GM21529 (cell line): ENCODE results near the gene SUMO3.

ENCODE experiments used
- ATAC-seq: cut with Tn5 transposase; IDR thresholded peaks from one replicate; pipeline ENCODE4 v1.9.1; 2021; ENCODE audit not compliant: unreplicated experiment

Gene SUMO3

DNA sequence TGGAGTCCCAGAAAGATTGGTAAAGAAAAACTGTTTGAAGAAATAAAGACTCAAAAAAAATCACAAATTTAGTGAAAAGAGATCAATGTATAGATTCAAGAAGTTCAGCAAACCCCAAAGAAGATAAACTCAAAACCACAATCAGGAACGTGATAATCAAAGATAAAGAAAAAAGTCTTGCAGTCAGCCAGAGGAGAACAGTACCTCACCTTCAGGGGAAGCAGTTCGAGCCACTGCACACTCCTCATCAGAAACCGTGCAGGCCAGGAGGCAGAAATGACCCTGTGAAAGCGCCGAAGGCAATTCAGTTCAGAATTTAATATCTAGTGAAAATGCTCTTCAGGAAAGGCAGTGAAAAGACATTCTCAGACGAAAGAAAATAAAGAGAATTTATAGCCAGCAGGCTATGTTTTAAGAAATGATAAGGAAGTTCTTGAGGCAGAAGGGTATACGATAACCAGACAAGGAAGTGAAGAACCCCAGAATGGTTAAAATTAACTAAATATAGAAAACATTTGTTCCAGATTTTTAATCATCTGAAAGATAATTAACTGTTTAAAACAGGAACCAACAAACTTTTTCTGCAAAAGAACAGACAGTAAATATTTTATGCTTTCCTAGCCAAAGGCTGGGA, 13.5 kb upstream of the SUMO3 start:
- ATAC-seq = no peak

DNA sequence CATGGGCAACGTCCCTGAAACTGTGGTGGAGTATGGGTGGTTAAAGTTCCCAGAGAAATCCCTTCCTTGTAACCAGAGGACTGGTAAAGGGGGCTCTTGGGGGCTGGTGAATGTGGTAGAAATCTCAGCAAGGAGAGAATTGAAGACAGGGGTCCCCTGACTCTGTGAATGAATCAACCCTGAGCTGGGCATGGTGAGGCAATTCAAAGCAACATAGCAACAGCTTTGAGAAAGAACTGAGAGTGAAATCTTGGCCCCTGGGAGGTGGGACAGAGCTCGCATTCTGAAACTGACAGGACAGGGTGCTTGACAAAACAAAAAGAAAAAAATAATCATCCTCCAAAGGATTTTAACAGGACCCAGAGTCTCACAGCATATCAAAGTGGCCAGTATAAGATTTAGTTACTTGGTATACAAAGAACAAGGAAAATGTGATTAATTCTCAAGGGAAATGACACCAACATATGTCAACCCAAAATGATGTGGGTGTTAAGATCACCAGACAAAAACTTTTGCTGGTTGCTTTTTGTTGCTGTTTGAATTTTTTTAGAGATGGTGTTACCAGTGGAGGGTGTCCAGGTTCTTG, 11.7 kb upstream of the SUMO3 start:
- ATAC-seq = no peak

DNA sequence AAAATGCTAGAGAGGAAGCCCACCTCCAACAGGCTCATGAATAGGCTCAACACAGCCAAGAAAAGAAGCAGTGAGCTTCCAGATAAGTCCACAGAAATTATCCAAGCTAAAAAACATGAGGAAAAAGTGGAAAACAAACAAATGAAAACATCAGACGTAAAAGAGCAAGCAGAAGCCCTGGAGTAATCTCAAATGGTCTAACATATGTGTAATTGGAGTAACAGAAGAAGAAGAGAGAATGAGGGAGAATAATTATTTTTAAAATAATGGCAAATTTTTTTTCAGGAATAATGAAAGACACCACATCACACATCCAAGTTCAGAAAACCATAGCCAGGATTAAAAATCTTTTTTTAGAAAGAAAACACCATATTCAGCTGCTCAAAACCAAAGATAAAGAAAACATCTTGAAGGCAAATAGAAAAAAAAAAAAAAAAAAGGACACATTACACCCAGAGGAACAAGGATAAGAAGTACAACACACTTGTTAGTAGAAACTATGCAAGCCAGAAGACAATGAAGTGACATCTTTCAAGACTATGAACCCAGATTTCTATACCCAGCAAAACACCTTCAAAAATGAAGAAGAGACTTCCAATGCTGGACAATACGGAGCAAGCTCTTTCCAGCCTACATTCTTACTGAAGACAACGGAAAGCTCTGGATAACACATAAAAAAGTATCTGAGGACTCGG, 10.6 kb upstream of the SUMO3 start:
- ATAC-seq = no peak

DNA sequence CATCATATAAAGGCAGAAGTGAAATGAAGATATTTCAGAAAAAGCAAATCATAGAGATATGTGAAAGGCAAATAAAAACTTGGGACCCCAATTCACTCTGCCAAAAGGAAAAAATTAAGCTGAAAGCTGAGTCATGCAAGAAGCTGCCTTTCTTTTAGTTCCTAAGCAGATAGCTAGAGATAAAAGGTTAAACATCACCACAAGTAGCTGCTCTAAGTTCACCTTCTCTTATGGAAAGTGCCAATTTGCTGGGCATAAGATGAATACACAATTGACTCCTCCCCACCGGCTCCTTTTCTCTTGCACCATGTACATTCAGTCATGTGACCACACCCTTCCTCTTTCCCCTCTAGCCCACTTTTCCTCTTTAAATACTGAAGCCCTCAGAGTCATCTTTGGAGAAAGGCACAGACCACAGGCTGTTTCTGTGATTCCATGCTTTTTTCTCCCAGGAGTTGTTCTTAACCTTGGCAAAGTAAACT, 5.4 kb upstream of the SUMO3 start:
- no peak for ATAC-seq

DNA sequence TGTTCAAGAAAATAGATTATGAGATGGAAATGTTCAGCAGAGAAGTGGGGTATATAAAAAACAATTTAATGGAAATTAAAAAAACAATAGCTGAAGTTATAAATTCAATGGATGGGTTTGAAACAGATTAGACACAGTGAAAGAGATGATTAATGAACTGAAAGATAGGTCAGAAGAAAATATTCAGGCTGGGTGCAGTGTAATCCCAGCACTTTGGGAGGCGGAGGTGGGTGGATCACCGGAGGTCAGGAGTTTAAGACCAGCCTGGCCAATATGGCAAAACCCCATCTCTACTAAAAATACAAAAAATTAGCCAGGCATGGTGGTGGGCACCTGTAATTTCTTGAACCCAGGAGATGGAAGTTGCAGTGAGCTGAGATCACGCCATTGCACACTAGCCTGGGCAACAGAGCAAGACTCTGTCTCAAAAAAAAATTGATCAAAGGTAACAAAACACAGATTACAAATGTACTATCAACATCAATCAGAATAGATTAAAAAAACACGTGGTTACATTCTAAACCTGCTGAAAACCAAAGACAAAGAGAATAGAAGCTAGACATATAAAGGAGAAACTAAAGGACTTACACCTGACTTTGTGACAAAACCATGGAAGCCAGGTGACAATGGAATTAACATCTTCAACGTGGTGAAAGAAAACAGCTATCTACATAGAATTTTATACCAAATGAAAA, 4.8 kb upstream of the SUMO3 start:
- no peak for ATAC-seq

DNA sequence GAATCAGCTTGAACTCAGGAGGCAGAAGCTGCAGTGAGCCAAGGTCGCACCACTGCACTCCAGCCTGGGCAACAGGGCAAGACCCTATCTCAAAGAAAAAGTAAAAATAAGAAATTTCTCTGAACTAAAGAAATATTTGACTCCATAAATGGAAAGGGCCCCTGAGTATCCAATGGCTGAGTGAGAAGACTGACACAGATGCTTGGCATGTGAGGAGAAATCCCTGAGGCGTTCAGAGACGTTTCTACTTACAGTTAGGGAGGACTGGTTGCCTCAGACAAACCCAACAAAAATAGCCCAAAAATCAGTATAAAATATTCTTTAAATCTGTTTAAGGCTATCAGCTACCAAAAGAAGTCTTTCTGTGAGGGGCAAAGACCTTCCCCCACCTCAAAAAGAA, 3.0 kb upstream of the SUMO3 start:
- no peak for ATAC-seq

DNA sequence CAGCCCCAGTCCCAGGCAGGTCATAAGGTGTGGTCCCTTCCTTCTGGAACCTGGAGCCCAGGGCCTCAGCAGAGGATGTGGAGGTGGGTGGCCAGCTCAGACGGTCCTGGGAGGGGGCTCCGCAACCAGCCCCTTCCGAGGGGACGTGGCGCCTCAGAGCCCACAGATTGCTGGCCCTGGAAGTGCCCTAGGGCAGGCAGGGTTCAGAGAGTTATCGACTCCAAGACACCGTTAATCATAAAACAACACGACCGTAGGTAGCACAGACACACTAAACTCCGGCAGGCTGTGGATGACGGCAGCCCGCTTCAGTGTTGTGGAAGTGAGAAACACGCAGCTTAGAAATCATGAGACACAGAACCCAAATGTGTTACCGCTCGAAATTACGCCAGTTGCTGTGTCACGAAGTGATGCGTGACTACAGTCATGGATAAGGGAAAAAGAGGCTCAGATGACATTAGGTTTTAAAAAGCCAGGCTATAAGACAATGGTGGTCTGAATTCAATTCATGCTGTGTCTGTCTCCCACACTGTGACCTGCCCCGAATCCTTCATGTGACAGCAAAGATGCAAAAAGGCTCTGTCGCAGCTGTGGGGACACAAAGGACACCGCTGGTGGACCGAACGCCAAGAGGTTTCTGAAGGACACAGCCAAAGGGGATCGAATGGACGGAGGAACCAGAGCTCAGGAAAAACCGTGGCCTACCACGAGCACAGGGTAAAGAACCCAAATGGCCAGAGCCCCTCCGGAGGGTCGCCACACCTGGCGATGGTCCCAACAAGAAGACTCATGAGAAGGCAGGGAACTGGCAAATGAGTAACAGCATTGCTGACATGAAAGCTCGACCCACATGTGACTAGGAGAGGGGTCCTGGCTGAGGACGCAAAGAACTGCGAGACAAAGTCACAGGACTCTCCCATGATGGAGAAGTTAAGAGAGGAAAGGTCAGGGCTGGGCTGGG, 1.7 kb upstream of the SUMO3 start:
- ATAC-seq = no peak

DNA sequence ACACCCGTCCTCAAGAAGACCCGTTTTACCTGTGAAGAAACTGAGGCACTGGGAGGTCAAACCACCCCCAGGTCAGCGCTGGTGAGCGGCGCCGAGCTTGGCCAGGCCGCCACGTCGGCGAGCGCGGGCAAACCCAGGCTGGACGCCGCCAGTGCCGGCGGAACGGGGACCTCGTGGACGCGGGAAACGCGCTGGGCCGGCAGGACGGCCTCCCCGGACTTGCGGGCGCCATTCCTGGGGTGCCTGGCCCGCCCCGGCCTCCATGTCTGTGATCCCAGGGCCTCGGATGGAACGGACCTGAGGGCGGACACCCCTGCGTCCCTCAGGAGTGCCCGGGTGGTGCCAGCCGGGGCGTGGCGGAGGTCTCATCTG, 764 bp upstream of the SUMO3 start:
- ATAC-seq = no peak

DNA sequence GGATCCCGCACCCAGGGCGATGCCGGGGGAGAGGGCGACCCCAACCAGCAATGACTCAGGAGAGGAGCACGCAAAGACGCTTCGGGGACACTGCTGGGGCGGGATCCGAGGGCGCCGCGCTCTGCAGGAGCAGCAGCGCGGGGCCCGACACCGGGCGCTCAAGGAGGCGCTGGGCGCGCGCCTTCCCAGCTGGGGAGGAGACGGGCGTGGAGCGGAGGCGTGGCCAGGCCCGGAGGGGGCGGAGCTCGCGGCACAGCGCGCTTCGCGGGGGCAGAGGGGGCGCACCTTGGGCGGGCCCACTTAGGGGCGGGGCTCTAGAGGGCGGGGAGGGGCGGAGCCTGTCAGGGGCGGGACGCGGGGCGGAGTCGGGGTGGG, 369 bp downstream of the SUMO3 start:
- ATAC-seq = peak; percentile 78

DNA sequence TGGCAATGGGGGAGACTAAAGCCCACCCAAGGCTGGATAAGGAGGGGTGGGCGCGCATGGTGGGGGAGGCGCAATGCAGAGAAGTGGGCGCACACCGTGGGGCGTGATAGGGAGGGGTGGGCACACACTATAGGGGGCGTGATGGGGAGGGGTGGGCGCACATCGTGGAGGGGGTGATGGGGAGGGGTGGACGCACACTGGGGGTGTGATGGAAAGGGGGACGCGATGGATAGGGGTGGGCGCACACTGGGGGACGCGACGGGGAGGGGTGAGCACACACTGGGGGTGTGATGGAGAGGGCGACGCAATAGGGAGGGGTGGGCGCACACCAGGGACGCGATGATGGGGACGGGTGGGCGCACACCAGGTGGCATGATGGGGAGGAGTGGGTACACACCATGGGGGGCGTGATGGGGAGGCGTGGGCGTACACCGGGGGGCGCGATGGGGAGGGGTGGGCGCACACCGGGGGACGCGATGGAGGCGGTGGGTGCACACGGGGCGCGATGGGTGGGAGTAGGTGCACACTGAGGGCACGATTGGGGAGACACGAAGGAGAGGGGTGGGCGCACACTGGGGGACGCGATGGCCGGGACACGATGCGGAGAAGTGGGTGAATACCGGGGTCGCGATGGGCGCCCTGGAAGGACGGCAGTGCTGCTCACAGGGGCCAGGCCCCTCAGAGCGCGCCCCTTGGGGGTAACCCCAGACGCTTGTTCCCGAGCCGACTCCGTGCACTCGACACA, 929 bp downstream of the SUMO3 start:
- ATAC-seq = no peak

DNA sequence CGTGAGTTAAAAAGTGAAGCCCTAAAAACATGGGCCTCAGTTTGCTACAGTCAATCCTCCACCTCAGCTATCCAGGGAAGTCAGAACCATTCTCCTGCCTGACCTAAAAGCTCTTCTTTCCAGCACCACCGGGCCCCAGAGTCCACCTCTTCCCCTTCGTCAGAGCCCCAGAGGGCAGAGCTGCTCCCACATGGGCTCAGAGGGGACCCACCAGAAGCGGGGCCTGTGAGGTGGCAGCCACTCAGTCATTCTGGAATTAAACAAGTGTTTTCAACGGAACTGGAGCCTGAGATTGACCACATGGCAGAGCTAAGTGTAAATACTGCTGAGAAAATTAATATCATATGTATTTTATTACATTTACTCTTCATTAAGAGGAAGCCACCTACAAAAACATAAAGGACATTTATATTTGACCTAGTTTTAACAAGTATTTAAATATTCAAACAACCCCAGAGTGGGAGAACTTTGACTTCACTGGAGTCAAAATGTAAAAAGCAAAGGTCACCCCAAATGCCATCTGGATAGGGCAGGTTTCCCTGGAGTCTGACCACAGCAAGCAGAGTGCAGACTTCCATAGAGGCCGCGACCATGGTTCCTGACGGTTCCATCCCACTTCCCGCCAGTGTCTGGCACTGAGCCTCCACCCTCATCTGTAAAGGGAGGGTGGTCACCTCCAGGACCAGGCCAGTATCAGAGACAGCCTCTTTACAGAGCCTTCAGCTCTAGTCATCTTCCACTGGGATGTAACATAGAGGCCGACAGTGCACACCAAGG, 1.8 kb downstream of the SUMO3 start:
- no peak for ATAC-seq

DNA sequence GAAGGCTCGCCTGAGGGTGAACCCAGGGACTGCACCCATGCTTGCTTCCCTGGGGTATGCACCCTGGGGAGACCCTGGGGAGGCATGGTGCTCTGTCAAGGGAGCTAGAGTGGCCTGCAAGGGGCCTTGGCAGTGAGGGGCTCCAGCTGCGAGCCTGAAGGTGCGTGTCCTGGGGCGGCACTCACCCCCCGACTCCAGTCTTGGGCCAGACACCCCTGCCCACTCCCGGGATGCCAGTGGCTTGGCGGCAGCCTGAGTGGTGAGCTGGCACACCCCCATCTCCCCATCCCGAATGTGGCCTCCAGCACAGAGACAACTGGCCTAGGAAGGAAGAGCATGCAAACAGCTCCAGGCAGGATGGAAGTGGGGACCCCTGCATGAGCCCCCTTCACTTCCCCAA, 2.6 kb downstream of the SUMO3 start:
- ATAC-seq = no peak

DNA sequence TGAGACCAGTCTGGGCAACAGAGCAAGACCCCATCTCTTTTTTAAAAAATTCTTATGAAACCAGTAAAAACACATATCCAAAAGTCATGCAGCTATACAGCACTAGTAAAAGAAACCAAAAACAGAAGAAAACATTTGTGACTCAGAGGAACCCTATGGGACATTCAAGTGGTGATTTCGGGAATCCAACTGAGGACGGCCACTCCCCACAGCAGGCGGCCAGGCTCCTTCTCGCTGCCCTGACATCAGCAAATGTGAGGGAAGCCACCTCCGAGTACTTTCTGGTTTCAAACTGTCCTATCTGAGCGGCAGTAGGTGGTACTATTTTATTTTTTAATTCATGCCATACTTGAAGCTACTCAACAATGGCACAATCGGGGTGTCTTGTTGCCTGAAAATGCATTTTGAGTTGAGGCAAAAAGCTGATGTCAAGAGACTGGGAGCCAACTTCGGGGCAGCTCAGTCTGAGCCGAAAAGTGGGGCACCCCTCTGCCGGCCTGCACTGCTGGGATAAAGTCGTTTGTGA, 3.3 kb downstream of the SUMO3 start:
- no peak for ATAC-seq

DNA sequence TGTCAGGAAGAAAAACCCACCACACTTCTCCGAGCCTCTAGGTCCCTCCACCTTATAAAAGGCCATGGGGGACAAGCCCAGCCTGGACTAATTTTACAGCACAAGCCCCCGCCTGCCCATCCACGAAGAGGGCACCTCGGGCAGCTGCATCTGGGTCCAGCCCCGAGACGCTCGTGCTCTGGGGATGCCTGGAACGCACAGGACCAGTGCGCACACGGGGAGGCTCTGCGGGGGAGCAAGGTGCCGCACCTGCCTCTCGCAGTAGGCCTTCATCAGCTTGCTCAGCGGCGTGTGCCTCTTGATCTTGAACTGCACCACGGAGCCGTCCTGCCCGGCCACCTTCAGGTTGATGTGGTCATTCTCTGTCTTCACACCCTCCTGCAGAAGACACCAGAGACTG, 4.1 kb downstream of the SUMO3 start:
- ATAC-seq = no peak

DNA sequence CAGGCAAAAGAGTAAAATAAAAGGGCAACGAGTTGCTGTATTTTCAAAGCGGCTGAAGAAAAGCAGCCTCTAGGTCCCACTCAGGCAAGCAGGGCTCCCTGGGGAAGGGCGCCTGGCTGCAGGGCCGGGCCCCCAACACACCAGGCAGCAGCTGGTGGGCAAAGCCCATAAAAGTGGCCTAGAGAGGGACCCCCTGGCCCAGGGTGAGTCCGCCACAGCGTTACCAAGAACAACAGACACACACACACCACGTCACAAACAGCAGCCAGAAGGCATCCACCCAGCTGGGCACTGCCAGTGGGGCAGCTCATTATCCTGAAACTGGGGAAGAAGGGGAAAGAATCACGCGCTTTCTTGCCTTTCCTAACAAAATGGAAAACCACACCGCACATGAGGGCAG, 4.7 kb downstream of the SUMO3 start:
- ATAC-seq = no peak

DNA sequence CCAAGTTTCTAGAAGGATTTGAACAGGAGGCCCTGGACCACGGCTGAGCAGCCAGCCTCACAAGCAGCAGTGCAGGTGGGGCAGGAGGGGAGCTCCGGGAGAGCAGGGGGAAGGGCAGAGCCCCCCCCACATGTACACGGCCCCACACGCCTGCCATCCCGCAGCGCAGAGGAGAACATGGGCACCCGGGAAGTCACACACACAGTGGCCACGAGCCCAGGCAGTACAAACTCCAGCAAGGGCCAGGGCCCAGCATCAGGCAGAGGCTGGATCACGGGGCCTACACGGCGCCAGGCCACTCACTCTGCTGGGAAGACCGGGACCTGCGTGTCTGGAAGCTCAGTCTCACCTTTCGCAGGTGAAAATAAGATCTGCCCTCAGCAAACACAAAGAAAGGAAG, 5.2 kb downstream of the SUMO3 start:
- no peak for ATAC-seq

DNA sequence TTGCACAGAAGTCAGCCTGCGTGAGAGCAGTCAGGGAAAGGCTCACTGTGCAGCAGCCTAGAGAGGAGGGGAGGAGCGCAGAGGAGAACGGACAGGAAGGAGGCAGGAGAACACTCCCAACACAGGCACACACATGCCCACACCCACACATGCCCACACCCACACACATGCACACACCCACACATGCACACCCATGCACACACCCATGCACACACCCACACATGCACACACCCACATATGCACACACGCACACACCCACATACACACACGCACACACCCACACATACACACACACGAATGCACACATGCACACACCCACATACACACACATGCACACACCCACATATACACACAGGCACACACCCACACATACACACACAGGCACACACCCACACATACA, 7.1 kb downstream of the SUMO3 start:
- ATAC-seq = no peak

DNA sequence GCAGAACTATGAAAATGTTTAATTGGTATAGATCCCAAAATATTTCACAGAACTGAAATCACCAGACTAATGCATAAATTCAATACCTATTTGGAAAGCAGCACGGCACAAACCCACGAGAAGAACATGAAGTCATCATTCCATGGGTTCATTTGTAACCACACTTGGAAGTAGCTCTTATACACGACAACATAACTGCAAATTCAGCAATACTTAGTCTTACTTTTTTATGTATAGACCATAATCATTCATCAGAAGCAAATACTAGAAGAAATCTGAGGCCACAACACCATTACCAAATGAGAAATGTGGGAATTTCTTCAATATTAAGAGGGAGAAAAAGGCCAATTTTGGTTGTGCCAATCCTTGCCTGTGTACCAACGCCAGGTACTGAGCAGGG, 12.0 kb downstream of the SUMO3 start:
- no peak for ATAC-seq

DNA sequence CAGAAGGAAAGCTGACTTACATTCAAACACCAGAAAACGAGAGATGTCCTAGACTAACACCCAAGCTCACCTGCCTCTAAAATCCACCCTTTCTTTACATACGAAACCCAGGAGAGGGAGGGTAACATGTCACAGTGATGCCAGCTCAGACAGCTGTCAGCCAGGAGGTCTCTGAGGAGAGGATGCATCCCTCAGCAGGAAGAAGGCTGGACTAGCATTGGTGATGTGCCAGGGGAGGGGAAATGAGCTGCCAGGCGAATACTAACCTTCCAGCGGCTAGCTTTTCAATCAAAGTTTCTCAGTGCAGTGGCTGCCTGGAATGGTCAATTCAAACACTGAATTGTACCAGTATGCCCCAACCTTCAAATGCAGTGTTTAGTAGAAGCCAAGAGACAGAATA, 12.6 kb downstream of the SUMO3 start:
- ATAC-seq = no peak
